Peyer's patch (tissue), 4 donors: Measurements from ENCODE around the gene C3orf62.

ENCODE experiments used
- CTCF ChIP-seq, 6 experiments: fragments of 450-650 bp in 4 of 6; fragments of 200-600 bp in 2 of 6; sonication (generic) in 1 of 6; IDR thresholded peaks; one replicate each; pipeline ENCODE4 v1.5.1; 2017 to 2019; ENCODE audit warnings: antibody characterized with exemption in 6 of 6, mild to moderate bottlenecking in 3 of 6, moderate library complexity in 1 of 6
- POLR2A ChIP-seq, 2 donors: fragments of 450-650 bp; IDR thresholded peaks; one replicate each; pipeline ENCODE4 v1.5.1; 2017; ENCODE audit warnings: antibody characterized with exemption in 2 of 2, mild to moderate bottlenecking in 2 of 2, moderate library complexity in 2 of 2

GRCh38 chr3:49255112-49255511, 21.9 kb downstream of the C3orf62 start:
- no peak for TF ChIP-seq CTCF (IDR thresholded peaks at IDR 0.05)
- no peak for TF ChIP-seq POLR2A (IDR thresholded peaks at IDR 0.05)
